ENCODE data around the gene PLCG2.
"Not testable (repeated sequence)": the region's sequence is repeated elsewhere in the genome, so short reads cannot be mapped to it uniquely, and the experiment has no call there.

The PLCG2 gene

GRCh38 chr16:81912395-81912794 lies 133.3 kb downstream of the PLCG2 start:
- DNase-seq (ENCODE audit: low read depth), result no peak

GRCh38 chr16:81913222-81913621 lies 134.1 kb downstream of the PLCG2 start:
- no peak for DNase-seq (ENCODE audit: low read depth)

- DNase-seq (ENCODE audit: low read depth), result no peak
Observed at GRCh38 chr16:81917375-81917774, 138.3 kb downstream of the PLCG2 start.

GRCh38 chr16:81918927-81919326 lies 139.8 kb downstream of the PLCG2 start:
- DNase-seq (ENCODE audit: low read depth), result no peak

- DNase-seq (ENCODE audit: low read depth), result no peak
Observed at GRCh38 chr16:81920498-81920897, 141.4 kb downstream of the PLCG2 start.

- DNase-seq (ENCODE audit: low read depth), result no peak
Observed at GRCh38 chr16:81921085-81921814, 142.2 kb downstream of the PLCG2 start.

- DNase-seq (ENCODE audit: low read depth), result no peak
Observed at GRCh38 chr16:81921843-81922584, 142.9 kb downstream of the PLCG2 start.

GRCh38 chr16:81923296-81923695 lies 144.2 kb downstream of the PLCG2 start:
- no peak for DNase-seq (ENCODE audit: low read depth)

GRCh38 chr16:81925016-81925415 lies 145.9 kb downstream of the PLCG2 start:
- DNase-seq (ENCODE audit: low read depth), result no peak

GRCh38 chr16:81926036-81926435 lies 146.9 kb downstream of the PLCG2 start:
- no peak for DNase-seq (ENCODE audit: low read depth)

- no peak for DNase-seq (ENCODE audit: low read depth)
Observed at GRCh38 chr16:81927561-81928185, 148.6 kb downstream of the PLCG2 start.

GRCh38 chr16:81928271-81928918 lies 149.3 kb downstream of the PLCG2 start:
- DNase-seq (ENCODE audit: low read depth), result no peak

- DNase-seq (ENCODE audit: low read depth), result no peak
Observed at GRCh38 chr16:81928975-81929374, 149.9 kb downstream of the PLCG2 start.

GRCh38 chr16:81929841-81930240 lies 150.8 kb downstream of the PLCG2 start:
- no peak for DNase-seq (ENCODE audit: low read depth)

GRCh38 chr16:81931927-81932326 lies 152.8 kb downstream of the PLCG2 start:
- DNase-seq (ENCODE audit: low read depth), result no peak

GRCh38 chr16:81932668-81933067 lies 153.6 kb downstream of the PLCG2 start:
- no peak for DNase-seq (ENCODE audit: low read depth)

- no peak for DNase-seq (ENCODE audit: low read depth)
Observed at GRCh38 chr16:81933361-81933760, 154.3 kb downstream of the PLCG2 start.

- not testable (repeated sequence) for DNase-seq (ENCODE audit: low read depth)
Observed at GRCh38 chr16:81934711-81935110, 155.6 kb downstream of the PLCG2 start.

- no peak for DNase-seq (ENCODE audit: low read depth)
Observed at GRCh38 chr16:81936209-81937000, 157.3 kb downstream of the PLCG2 start.

GRCh38 chr16:81937305-81938038 lies 158.4 kb downstream of the PLCG2 start:
- no peak for DNase-seq (ENCODE audit: low read depth)
